ENCODE data around the gene ZBTB7C.

ZBTB7C gene

GRCh38 chr18:48100165-48100575, 309.0 kb downstream of the ZBTB7C start:
- no peaks in the 10 kb centered on the region for H3K9me3 ChIP-seq
- peaks cover 33% of the 10 kb centered on the region for H3K27me3 ChIP-seq
- no peak overlapping the region for H3K4me3 ChIP-seq (ENCODE audit: low read depth in 1 of 2, low read length in 1 of 2)
- H3K27ac ChIP-seq = no peak overlapping the region
- H3K4me1 ChIP-seq (ENCODE audit: control insufficient read depth in 1 of 2, insufficient read depth in 1 of 2, low read depth in 1 of 2, low read length in 1 of 2) = no peaks in the 10 kb centered on the region
- TF ChIP-seq, protein P1, sequence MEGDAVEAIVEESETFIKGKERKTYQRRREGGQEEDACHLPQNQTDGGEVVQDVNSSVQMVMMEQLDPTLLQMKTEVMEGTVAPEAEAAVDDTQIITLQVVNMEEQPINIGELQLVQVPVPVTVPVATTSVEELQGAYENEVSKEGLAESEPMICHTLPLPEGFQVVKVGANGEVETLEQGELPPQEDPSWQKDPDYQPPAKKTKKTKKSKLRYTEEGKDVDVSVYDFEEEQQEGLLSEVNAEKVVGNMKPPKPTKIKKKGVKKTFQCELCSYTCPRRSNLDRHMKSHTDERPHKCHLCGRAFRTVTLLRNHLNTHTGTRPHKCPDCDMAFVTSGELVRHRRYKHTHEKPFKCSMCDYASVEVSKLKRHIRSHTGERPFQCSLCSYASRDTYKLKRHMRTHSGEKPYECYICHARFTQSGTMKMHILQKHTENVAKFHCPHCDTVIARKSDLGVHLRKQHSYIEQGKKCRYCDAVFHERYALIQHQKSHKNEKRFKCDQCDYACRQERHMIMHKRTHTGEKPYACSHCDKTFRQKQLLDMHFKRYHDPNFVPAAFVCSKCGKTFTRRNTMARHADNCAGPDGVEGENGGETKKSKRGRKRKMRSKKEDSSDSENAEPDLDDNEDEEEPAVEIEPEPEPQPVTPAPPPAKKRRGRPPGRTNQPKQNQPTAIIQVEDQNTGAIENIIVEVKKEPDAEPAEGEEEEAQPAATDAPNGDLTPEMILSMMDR (IDR thresholded peaks at IDR 0.05) = no peak
- no peaks in the 10 kb centered on the region for H3K36me3 ChIP-seq

GRCh38 chr18:48099481-48100164, 309.6 kb downstream of the ZBTB7C start:
- TF ChIP-seq, protein P1 (IDR thresholded peaks at IDR 0.05) = no peak
- Histone ChIP-seq H3K4me1 (ENCODE audit: control insufficient read depth in 1 of 2, insufficient read depth in 1 of 2, low read depth in 1 of 2, low read length in 1 of 2) (no peaks in the 10 kb centered on the region), H3K36me3 (no peaks in the 10 kb centered on the region), H3K4me3 (ENCODE audit: low read depth in 1 of 2, low read length in 1 of 2) (no peak overlapping the region), H3K9me3 (no peaks in the 10 kb centered on the region), H3K27ac (no peak overlapping the region), H3K27me3 (peaks cover 38% of the 10 kb centered on the region)

- Histone ChIP-seq H3K27ac (no peak overlapping the region), H3K4me3 (ENCODE audit: low read depth in 1 of 2, low read length in 1 of 2) (no peak overlapping the region), H3K27me3 (peaks cover 40% of the 10 kb centered on the region), H3K4me1 (ENCODE audit: control insufficient read depth in 1 of 2, insufficient read depth in 1 of 2, low read depth in 1 of 2, low read length in 1 of 2) (no peaks in the 10 kb centered on the region), H3K9me3 (no peaks in the 10 kb centered on the region), H3K36me3 (no peaks in the 10 kb centered on the region)
- TF ChIP-seq, protein P1 (IDR thresholded peaks at IDR 0.05) = no peak
Observed at GRCh38 chr18:48098538-48098937, 310.6 kb downstream of the ZBTB7C start.

- Histone ChIP-seq H3K9me3 (no peaks in the 10 kb centered on the region), H3K4me1 (ENCODE audit: control insufficient read depth in 1 of 2, insufficient read depth in 1 of 2, low read depth in 1 of 2, low read length in 1 of 2) (no peaks in the 10 kb centered on the region), H3K36me3 (no peaks in the 10 kb centered on the region), H3K27me3 (peaks cover 43% of the 10 kb centered on the region), H3K27ac (no peak overlapping the region), H3K4me3 (ENCODE audit: low read depth in 1 of 2, low read length in 1 of 2) (no peak overlapping the region)
- TF ChIP-seq, protein P1 (IDR thresholded peaks at IDR 0.05) = no peak
Observed at GRCh38 chr18:48098007-48098406, 311.2 kb downstream of the ZBTB7C start.

DNA sequence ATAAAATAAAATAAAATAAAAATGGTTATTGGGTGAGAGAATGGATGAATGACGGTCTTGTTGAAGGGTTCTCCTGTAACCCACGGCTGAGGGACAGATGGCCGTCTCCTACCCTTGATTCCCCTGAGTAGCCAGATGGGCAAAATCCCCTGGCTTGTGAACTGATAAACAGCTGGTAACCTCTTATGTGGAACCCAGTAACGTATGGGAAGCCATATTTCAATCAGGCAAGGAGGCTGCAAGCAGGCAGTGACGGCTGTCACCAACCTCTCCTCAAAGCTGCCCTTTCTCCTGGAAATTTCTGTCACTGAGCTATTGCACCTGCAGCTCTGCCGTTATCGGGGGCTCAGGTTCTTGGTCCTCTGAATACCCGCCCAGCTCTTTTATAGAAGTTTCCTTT, 313.5 kb downstream of the ZBTB7C start:
- H3K27me3 ChIP-seq = peaks cover 36% of the 10 kb centered on the region
- TF ChIP-seq, protein P1 (IDR thresholded peaks at IDR 0.05) = no peak
- H3K4me3 ChIP-seq (ENCODE audit: low read depth in 1 of 2, low read length in 1 of 2) = no peak overlapping the region
- H3K27ac ChIP-seq = no peak overlapping the region
- H3K9me3 ChIP-seq = no peaks in the 10 kb centered on the region
- H3K4me1 ChIP-seq (ENCODE audit: control insufficient read depth in 1 of 2, insufficient read depth in 1 of 2, low read depth in 1 of 2, low read length in 1 of 2) = no peaks in the 10 kb centered on the region
- no peaks in the 10 kb centered on the region for H3K36me3 ChIP-seq

Data from neutrophil (primary cell).